H1 (cell line): ENCODE data around the gene VARS2. TPM values are rescaled to one million over a fixed set of nuclear protein-coding genes. Genes with fewer than 3 reads are reported as not detected.

Experiments
- CTCF ChIA-PET: fragments of 300-600 bp; sonication (Branson Sonifier 250); formaldehyde crosslinking; loops from one replicate; lab custom pipeline; 2021; ENCODE audit not compliant: partially characterized antibody; lab: Charles Lee
- POLR2A ChIA-PET: fragments of 300-600 bp; sonication (Branson Sonifier 250); formaldehyde crosslinking; loops from one replicate; lab custom pipeline; 2021; ENCODE audit warnings: inconsistent platforms; ENCODE audit not compliant: partially characterized antibody; lab: Charles Lee
- DNase-seq, 2 experiments: peaks; one replicate each; pipeline versions ENCODE4 v3.0.0 to v3.0.0-alpha.2; 2010 to 2022; ENCODE audit warnings: low spot score in 2 of 2, low read depth in 1 of 2, mixed read lengths in 1 of 2
- FAIRE-seq: peaks from 2 replicates; lab custom pipeline; 2011; peaks lifted over from hg19 to GRCh38; lab: Jason Lieb, UNC
- H2AFZ ChIP-seq: 2 replicates; pipeline ENCODE4 v1.8.1; 2012; ENCODE audit warnings: low read length, inconsistent platforms
- H2AK5ac ChIP-seq: 2 replicates; pipeline ENCODE4 v1.6.1; 2013; ENCODE audit warnings: low read depth, low read length
- H2BK120ac ChIP-seq: replicated peaks from 2 replicates; pipeline ENCODE3; 2013; ENCODE audit warnings: low read depth, low read length, inconsistent platforms
- H2BK12ac ChIP-seq: 2 replicates; pipeline ENCODE4 v1.6.1; 2013; ENCODE audit warnings: low read depth, low read length
- H2BK15ac ChIP-seq: 2 replicates; pipeline ENCODE4 v1.6.1; 2013; ENCODE audit warnings: low read length
- H2BK20ac ChIP-seq: 2 replicates; pipeline ENCODE4 v1.6.1; 2013; ENCODE audit warnings: low read length
- H2BK5ac ChIP-seq: 2 replicates; pipeline ENCODE4 v1.6.1; 2013; ENCODE audit warnings: low read depth, low read length
- H3K14ac ChIP-seq: 2 replicates; pipeline ENCODE4 v1.6.1; 2013; ENCODE audit warnings: inconsistent platforms; ENCODE audit not compliant: insufficient read length
- H3K18ac ChIP-seq: 2 replicates; pipeline ENCODE4 v1.6.1; 2013; ENCODE audit warnings: low read length; ENCODE audit errors: extremely low read depth
- H3K23ac ChIP-seq: 2 replicates; pipeline ENCODE4 v1.6.1; 2013; ENCODE audit warnings: inconsistent platforms; ENCODE audit not compliant: insufficient read length
- H3K23me2 ChIP-seq: 2 replicates; pipeline ENCODE4 v1.6.1; 2013; ENCODE audit warnings: low read depth, low read length
- H3K27ac ChIP-seq: 2 replicates; pipeline ENCODE4 v1.6.1; 2011; ENCODE audit warnings: low read depth, low read length, inconsistent platforms
- H3K27me3 ChIP-seq, 4 experiments: replicated peaks in 1 of 4; 1 replicate in 1 of 4; 2 replicates in 3 of 4; pipeline versions ENCODE4 v1.6.1 to v1.8.1; 2011 to 2013; ENCODE audit warnings: low read length in 3 of 4, mild to moderate bottlenecking in 3 of 4, inconsistent platforms in 2 of 4, mixed read lengths in 2 of 4, moderate library complexity in 1 of 4; ENCODE audit not compliant: control insufficient read depth in 3 of 4, insufficient read depth in 3 of 4; ENCODE audit errors: extremely low read depth in 1 of 4
- H3K36me3 ChIP-seq, 4 experiments: 2 replicates each; pipeline versions ENCODE4 v1.6.1 to v1.8.1; 2011 to 2013; ENCODE audit warnings: mild to moderate bottlenecking in 4 of 4, low read length in 3 of 4, moderate library complexity in 2 of 4, control low read depth in 1 of 4, inconsistent platforms in 1 of 4; ENCODE audit not compliant: insufficient read depth in 4 of 4, control insufficient read depth in 2 of 4
- H3K4ac ChIP-seq: replicated peaks from 2 replicates; pipeline ENCODE3; 2013; ENCODE audit warnings: low read length, low read depth, mixed read lengths, inconsistent platforms; ENCODE audit not compliant: insufficient read length
- H3K4me1 ChIP-seq, 4 experiments: replicated peaks in 1 of 4; 1 replicate in 1 of 4; 2 replicates in 3 of 4; pipeline versions ENCODE4 v1.6.1 to v1.8.1; 2011 to 2013; ENCODE audit warnings: low read length in 3 of 4, inconsistent platforms in 2 of 4, mixed read lengths in 1 of 4; ENCODE audit not compliant: insufficient read depth in 4 of 4, control insufficient read depth in 3 of 4
- H3K4me2 ChIP-seq, 2 experiments: 2 replicates each; pipeline versions ENCODE4 v1.6.1 to v1.8.1; 2011 to 2013; ENCODE audit warnings: low read depth in 2 of 2, low read length in 2 of 2, control low read depth in 1 of 2, inconsistent platforms in 1 of 2, mild to moderate bottlenecking in 1 of 2; ENCODE audit not compliant: insufficient read depth in 1 of 2
- H3K4me3 ChIP-seq, 4 experiments: fragments of 200-600, 300-600 bp in 1 of 4; sonication (generic), shearing (Covaris generic), sonication (Bioruptor Twin) in 1 of 4; 2 replicates each; pipeline versions ENCODE4 v1.5.1 to v1.8.1; 2011 to 2016; ENCODE audit warnings: low read length in 4 of 4, low read depth in 3 of 4, control low read depth in 2 of 4, inconsistent platforms in 2 of 4, mild to moderate bottlenecking in 2 of 4, mixed read lengths in 1 of 4, moderate library complexity in 1 of 4; ENCODE audit not compliant: insufficient read depth in 2 of 4; ENCODE audit errors: extremely low read depth in 1 of 4
- H3K56ac ChIP-seq: replicated peaks from 2 replicates; pipeline ENCODE3; 2013; ENCODE audit warnings: low read depth, mild to moderate bottlenecking, mixed read lengths, low read length, inconsistent platforms; ENCODE audit not compliant: insufficient read length
- H3K79me1 ChIP-seq: 2 replicates; pipeline ENCODE4 v1.6.1; 2013; ENCODE audit warnings: low read depth, low read length, control low read depth
- H3K79me2 ChIP-seq, 2 experiments: 2 replicates each; pipeline versions ENCODE4 v1.6.1 to v1.8.1; 2012 to 2013; ENCODE audit warnings: low read length in 2 of 2, mild to moderate bottlenecking in 2 of 2, inconsistent platforms in 1 of 2; ENCODE audit not compliant: insufficient read depth in 2 of 2, control insufficient read depth in 1 of 2
- H3K9ac ChIP-seq, 4 experiments: replicated peaks in 1 of 4; 1 replicate in 1 of 4; 2 replicates in 3 of 4; pipeline versions ENCODE4 v1.6.1 to v1.8.1; 2011 to 2013; ENCODE audit warnings: low read depth in 3 of 4, low read length in 3 of 4, control low read depth in 2 of 4, mild to moderate bottlenecking in 2 of 4, moderate library complexity in 2 of 4, inconsistent platforms in 1 of 4; ENCODE audit errors: extremely low read depth in 1 of 4
- H3K9me3 ChIP-seq, 2 experiments: 2 replicates each; pipeline versions ENCODE4 v1.6.1 to v1.8.1; 2012 to 2013; ENCODE audit warnings: mild to moderate bottlenecking in 2 of 2, moderate library complexity in 2 of 2, control low read depth in 1 of 2, inconsistent platforms in 1 of 2, low read depth in 1 of 2, low read length in 1 of 2, mixed read lengths in 1 of 2; ENCODE audit not compliant: insufficient read depth in 2 of 2
- H4K20me1 ChIP-seq, 2 experiments: replicated peaks in 1 of 2; 2 replicates each; pipeline versions ENCODE3 to v1.8.1; 2011 to 2013; ENCODE audit warnings: inconsistent platforms in 2 of 2, low read length in 2 of 2, mild to moderate bottlenecking in 1 of 2; ENCODE audit not compliant: insufficient read depth in 2 of 2, control insufficient read depth in 1 of 2
- H4K5ac ChIP-seq: 2 replicates; pipeline ENCODE4 v1.6.1; 2013; ENCODE audit warnings: low read length, low read depth, mixed read lengths, inconsistent platforms; ENCODE audit not compliant: insufficient read length
- H4K8ac ChIP-seq: 2 replicates; pipeline ENCODE4 v1.8.0; 2013; ENCODE audit warnings: mild to moderate bottlenecking, moderate library complexity, low read length, inconsistent platforms; ENCODE audit not compliant: insufficient read depth; ENCODE audit errors: extremely low read depth
- H4K91ac ChIP-seq: replicated peaks from 2 replicates; pipeline ENCODE3; 2013; ENCODE audit warnings: low read length, mixed read lengths, inconsistent platforms; ENCODE audit not compliant: insufficient read length
- BACH1 ChIP-seq: IDR thresholded peaks from 2 replicates; pipeline ENCODE4 v1.6.1; 2012; ENCODE audit warnings: low read length, improper control_type of control experiment
- BRCA1 ChIP-seq: IDR thresholded peaks from 2 replicates; pipeline ENCODE4 v1.6.1; 2012; ENCODE audit warnings: low read depth, low read length, improper control_type of control experiment
- CEBPB ChIP-seq: IDR thresholded peaks from 2 replicates; pipeline ENCODE4 v1.6.1; 2012; ENCODE audit warnings: low read depth, low read length
- FOSL1 ChIP-seq: IDR thresholded peaks from 2 replicates; pipeline ENCODE4 v1.6.1; 2011; ENCODE audit warnings: mild to moderate bottlenecking, low read depth, low read length, moderate library complexity; ENCODE audit not compliant: insufficient read depth
- HDAC2 ChIP-seq, 2 experiments: fragments of 300-600 bp in 1 of 2; sonication (generic) in 1 of 2; IDR thresholded peaks; 2 replicates each; pipeline ENCODE4 v1.6.1; 2011 to 2012; ENCODE audit warnings: low read depth in 2 of 2, low read length in 2 of 2, mild to moderate bottlenecking in 2 of 2, moderate library complexity in 2 of 2, borderline replicate concordance in 1 of 2, inconsistent platforms in 1 of 2
- POLR2A ChIP-seq, 2 experiments: IDR thresholded peaks; 1 replicate in 1 of 2; 2 replicates in 1 of 2; pipeline ENCODE4 v1.6.1; 2011; ENCODE audit warnings: low read depth in 2 of 2, low read length in 2 of 2, mild to moderate bottlenecking in 2 of 2; ENCODE audit errors: control extremely low read depth in 1 of 2
- RFX5 ChIP-seq: IDR thresholded peaks from 2 replicates; pipeline ENCODE4 v1.6.1; 2011; ENCODE audit warnings: low read depth, low read length, improper control_type of control experiment, borderline replicate concordance
- SP4 ChIP-seq: IDR thresholded peaks from 2 replicates; pipeline ENCODE4 v1.6.1; 2012; ENCODE audit warnings: low read length, inconsistent platforms
- SUZ12 ChIP-seq: fragments of 200-600 bp; sonication (generic); IDR thresholded peaks from 2 replicates; pipeline ENCODE4 v1.6.1; 2012; ENCODE audit warnings: mild to moderate bottlenecking, inconsistent platforms, low read length, moderate library complexity, mixed read lengths
- TBP ChIP-seq: IDR thresholded peaks from 2 replicates; pipeline ENCODE4 v1.6.1; 2011; ENCODE audit warnings: low read depth, low read length, improper control_type of control experiment
- YY1 ChIP-seq: IDR thresholded peaks from 2 replicates; pipeline ENCODE4 v1.6.1; 2011; ENCODE audit warnings: low read depth, mild to moderate bottlenecking, low read length
- WGBS, 2 experiments: shearing (Covaris generic) in 1 of 2; methylation state at CpG; one replicate each; pipeline versions ENCODE4 v1.1.6 to v1.1.7; 2013 to 2015; ENCODE audit warnings: low lambda C conversion rate in 2 of 2, mixed read lengths in 2 of 2, inconsistent platforms in 1 of 2, low coverage in 1 of 2, missing lambda C conversion rate in 1 of 2; ENCODE audit not compliant: insufficient replicate concordance in 2 of 2, insufficient coverage in 1 of 2, insufficient read length in 1 of 2; ENCODE audit errors: extremely low coverage in 1 of 2, missing lambda C conversion rate in 1 of 2; 5-methylcytosine and 5-hydroxymethylcytosine counted together
- polyA plus RNA-seq, 7 experiments: library from polyadenylated mRNA; depleted of rRNA in 3 of 7; stranded (reverse) in 5 of 7; unstranded in 2 of 7; fragments of >200 nt in 5 of 7; fragments of 200-250 nt in 2 of 7; gene quantifications; 1 replicate in 5 of 7; 2 replicates in 1 of 7; 4 replicates in 1 of 7; pipeline versions ENCODE4 v1.2.1 to v1.2.3, GENCODE V29; 2011 to 2013; ENCODE audit warnings: missing spikeins in 2 of 7, mixed read lengths in 2 of 7
- total RNA-seq: library from RNA; stranded (reverse); fragmentation: NEBNext Ultra II Directional; extraction: Animal tissue kit (Norgen Biotek cat#: 25700); gene quantifications from 2 replicates; pipeline ENCODE4 v1.2.1, GENCODE V29; 2021
- TF ChIP-seq, protein P1 (sequence below): IDR thresholded peaks from 2 replicates; pipeline ENCODE4 v1.6.1; 2011; ENCODE audit warnings: low read length, improper control_type of control experiment

Gene VARS2
- total and polyA plus RNA-seq, 2 of the 8 experiments (the other 6 are each of a cell fraction or from before 2014, with no cell fraction given) = 26.8 to 47.7 TPM

- Histone ChIP-seq H3K79me2 (peaks cover 6 to 60% of the 10 kb centered on the region in 2 experiments), H3K79me1 (peaks cover 19% of the 10 kb centered on the region), H2BK120ac (no peak overlapping the region), H3K4me2 (no peak overlapping the region), H4K5ac (no peak overlapping the region), H2BK15ac (no peak overlapping the region), H3K4me3 (no peak overlapping the region), H4K20me1 (peaks cover 4 to 37% of the 10 kb centered on the region in 2 experiments), H3K23me2 (peaks cover 18% of the 10 kb centered on the region), H3K4ac (no peak overlapping the region), H2AK5ac (0 out of 2 replicates have a peak overlapping the region, but pooled peaks have one; percentile 30), H2BK12ac (no peak overlapping the region), H3K9me3 (no peaks in the 10 kb centered on the region), H3K23ac (no peak overlapping the region), H2AFZ (no peak overlapping the region), H2BK20ac (peak overlapping the region; percentile 61; the same call in 1 of the 2 replicates), H4K91ac (no peak overlapping the region), H2BK5ac (peak overlapping the region; percentile 75), H3K14ac (no peak overlapping the region), H3K56ac (no peak overlapping the region), H3K27ac (0 out of 2 replicates have a peak overlapping the region, but pooled peaks have one; percentile 16), H3K18ac (no peak overlapping the region), H3K27me3 (no peaks in the 10 kb centered on the region), H3K9ac (no peak overlapping the region), H3K36me3 (peaks cover 35 to 65% (median 54%) of the 10 kb centered on the region in 4 experiments), H4K8ac (no peak overlapping the region), H3K4me1 (peaks cover 6 to 23% (median 18%) of the 10 kb centered on the region in 4 experiments)
- ChIA-PET POLR2A (interaction anchor here (0.7 to 19.5 kb wide), 7 partner anchors 8 to 148 kb away, joined by 3 to 452 read pairs (median 4); no protein-coding TSS in a partner anchor), CTCF (interaction anchor here (0.5 to 29.0 kb wide), 16 partner anchors 8 to 302 kb away, joined by 3 to 610 read pairs (median 6); partner anchors contain the start of gene VARS2)
- DNase-seq (no peak), FAIRE-seq (no peak)
- 82% methylated on average over 14 of the region's 14 CpGs; no CpG with 5 or more reads in 1 of the 2 experiments for WGBS, 2 experiments
- no peak for TF ChIP-seq YY1
- no peak for TF ChIP-seq CEBPB
- TF ChIP-seq FOSL1 = no peak
- no peak for TF ChIP-seq TBP
- no peak for TF ChIP-seq RFX5
- TF ChIP-seq SUZ12 = no peak
- no peak for TF ChIP-seq POLR2A (IDR thresholded peaks at IDR 0.05; ENCODE audit: control extremely low read depth in 1 of 2, low read depth in 2 of 2, low read length in 2 of 2)
- no peak for TF ChIP-seq BACH1
- no peak for TF ChIP-seq SP4
- TF ChIP-seq HDAC2 (IDR thresholded peaks at IDR 0.05; ENCODE audit: borderline replicate concordance in 1 of 2, low read depth in 2 of 2, low read length in 2 of 2) = no peak
- TF ChIP-seq BRCA1 = no peak
- TF ChIP-seq, protein P1, sequence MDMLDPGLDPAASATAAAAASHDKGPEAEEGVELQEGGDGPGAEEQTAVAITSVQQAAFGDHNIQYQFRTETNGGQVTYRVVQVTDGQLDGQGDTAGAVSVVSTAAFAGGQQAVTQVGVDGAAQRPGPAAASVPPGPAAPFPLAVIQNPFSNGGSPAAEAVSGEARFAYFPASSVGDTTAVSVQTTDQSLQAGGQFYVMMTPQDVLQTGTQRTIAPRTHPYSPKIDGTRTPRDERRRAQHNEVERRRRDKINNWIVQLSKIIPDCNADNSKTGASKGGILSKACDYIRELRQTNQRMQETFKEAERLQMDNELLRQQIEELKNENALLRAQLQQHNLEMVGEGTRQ = no peak
These were observed 24.0 kb upstream of the VARS2 start for GRCh38 chr6:30889921-30890645.
